GM21717 (cell line): ENCODE results near the gene ARHGAP15.
A peak's percentile ranks its signal among the peaks of the same experiment; 100 is the strongest.

Source experiments
- ATAC-seq: cut with Tn5 transposase; IDR thresholded peaks from one replicate; pipeline ENCODE4 v1.9.1; 2021; ENCODE audit warnings: mild to moderate bottlenecking, moderate library complexity; ENCODE audit not compliant: unreplicated experiment

The ARHGAP15 gene

GRCh38 chr2:143476336-143477087 lies 347.3 kb downstream of the ARHGAP15 start:
- ATAC-seq: no peak

GRCh38 chr2:143477714-143478443 lies 348.7 kb downstream of the ARHGAP15 start:
- ATAC-seq: peak; percentile 59

DNA sequence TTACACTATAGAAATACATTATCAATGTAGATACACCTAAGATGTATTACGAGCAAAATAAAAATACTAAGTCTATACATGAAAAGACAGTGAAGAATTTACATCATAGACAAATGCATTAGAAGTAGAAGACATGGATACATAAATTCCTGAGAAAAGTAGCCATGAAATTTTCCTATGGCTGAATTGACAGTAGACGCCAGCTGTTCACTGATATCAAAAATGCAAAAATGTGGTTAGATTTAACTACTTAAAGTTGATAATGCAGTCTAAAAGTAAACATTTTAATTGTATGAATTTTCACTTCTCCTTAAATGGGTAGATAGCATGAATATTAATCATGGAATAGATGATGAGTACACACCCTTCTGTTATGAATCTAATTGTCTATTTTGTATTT lies 350.9 kb downstream of the ARHGAP15 start:
- ATAC-seq: no peak

- ATAC-seq: no peak
These were observed 351.5 kb downstream of the ARHGAP15 start for GRCh38 chr2:143480601-143481236.

GRCh38 chr2:143481237-143481623 lies 352.0 kb downstream of the ARHGAP15 start:
- no peak for ATAC-seq

GRCh38 chr2:143481733-143482132 lies 352.5 kb downstream of the ARHGAP15 start:
- no peak for ATAC-seq

- no peak for ATAC-seq
These were observed 353.1 kb downstream of the ARHGAP15 start for GRCh38 chr2:143482316-143482715.

GRCh38 chr2:143482771-143483170 lies 353.6 kb downstream of the ARHGAP15 start:
- ATAC-seq: no peak

DNA sequence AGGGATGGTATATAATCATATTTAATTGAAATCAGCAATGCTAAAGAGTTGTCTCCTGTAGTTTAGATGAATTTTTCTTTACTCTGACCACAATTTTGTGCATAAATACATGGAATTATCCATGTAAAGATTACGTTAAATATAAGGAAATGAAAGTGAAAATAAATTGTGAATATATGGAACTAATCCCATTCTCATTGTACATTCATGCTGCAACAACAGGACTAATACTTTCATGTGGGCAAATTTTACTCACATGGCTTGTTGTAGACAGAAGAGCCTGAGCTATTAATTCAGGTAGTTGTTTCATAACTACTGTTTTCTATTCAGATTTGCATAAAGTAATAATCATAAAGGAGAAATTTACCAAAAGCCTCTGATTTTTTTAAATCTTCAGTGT lies 357.8 kb downstream of the ARHGAP15 start:
- ATAC-seq: no peak

DNA sequence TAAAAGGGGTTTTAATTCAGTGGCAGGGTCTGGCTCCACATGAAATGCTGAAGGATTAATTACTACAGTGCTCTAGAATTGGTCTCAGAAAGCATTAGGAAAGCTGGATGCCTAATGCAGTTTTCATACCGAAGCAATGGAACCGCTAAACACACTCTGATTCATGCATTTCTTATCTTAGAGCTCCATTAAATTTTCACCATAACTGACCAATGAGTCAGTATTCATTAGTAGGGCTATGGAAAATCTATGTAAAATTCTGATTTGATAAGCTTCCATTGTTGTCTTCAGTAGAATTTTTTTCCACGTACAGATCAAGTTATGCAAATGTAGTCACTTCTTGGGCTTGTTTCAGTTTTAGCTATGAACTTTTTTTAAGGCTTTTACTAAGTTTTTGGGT lies 359.9 kb downstream of the ARHGAP15 start:
- ATAC-seq: no peak

DNA sequence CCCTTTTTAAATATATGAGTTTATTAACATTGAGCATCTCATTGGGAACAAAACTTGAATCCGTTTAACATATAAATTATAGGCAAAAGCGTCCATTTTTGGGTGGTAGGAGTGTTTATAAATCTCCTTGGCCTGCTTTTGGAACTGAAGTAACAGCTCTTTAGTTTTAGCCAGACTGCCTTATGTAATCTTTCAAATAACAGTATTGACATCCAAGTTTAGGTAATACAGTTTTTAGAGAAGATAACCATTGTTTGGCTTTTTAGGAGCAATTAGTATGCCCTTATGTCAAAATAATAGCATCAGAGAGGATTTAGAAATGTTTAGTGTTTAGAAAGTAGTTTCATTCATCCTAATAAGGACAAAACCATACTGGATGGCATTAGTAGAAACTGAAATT lies 361.9 kb downstream of the ARHGAP15 start:
- ATAC-seq: no peak

DNA sequence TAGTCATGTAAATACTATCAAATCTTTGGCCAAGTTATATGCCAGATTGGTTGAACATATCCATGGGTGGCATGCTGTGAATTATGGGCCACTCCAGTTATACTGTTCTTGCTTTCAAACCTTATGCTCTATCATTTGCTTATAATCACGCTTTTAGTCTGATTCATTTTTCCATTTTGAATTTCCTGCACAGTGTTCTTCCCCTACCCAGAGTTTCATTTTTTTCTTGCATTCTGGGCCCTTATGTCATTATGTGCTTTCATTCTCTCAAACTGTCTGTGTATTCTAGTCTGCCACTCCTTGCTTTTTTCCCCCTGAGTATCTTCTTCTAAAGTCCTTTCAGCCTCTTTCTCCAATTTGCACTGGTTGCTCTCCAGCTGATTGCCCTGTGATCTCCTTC lies 364.1 kb downstream of the ARHGAP15 start:
- ATAC-seq: no peak

GRCh38 chr2:143497726-143498125 lies 368.5 kb downstream of the ARHGAP15 start:
- no peak for ATAC-seq

DNA sequence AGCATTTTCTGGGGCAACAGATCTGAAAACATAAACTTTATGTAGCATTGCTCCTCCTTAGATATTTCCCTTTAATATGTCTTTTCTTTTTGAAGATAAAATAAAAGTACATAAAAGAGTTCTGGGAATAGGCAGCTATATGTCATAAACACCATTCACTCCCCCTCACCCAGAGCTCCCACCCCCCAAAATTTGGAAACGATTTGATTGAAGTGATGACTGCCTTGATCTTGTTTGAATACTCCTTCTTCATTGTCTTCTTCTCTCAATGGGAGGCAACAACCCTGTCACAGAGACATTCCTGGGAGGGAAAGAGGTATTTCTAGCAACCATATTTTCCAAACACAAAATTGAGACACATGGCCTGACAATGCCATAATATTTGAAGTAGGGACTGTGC lies 369.3 kb downstream of the ARHGAP15 start:
- no peak for ATAC-seq

DNA sequence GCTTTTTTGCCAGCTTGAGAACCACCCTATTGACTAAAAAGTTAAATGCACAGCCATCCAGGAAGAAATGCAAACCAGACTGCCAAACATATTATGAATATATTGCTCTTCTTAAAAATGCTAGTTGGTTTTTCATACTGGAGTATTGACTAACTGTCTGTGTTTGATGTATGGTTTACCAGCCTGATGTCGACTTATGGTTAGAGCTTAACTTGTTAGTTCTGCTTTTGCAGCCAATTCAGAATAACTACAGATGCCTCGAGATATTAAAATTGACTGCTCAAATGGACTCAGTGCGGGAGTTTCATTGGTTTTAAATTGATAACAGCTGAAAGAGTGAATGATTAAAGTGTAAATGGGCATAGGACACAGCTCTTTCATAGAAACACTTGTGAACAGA lies 369.8 kb downstream of the ARHGAP15 start:
- no peak for ATAC-seq

- ATAC-seq: no peak
These were observed 372.0 kb downstream of the ARHGAP15 start for GRCh38 chr2:143501106-143501676.

DNA sequence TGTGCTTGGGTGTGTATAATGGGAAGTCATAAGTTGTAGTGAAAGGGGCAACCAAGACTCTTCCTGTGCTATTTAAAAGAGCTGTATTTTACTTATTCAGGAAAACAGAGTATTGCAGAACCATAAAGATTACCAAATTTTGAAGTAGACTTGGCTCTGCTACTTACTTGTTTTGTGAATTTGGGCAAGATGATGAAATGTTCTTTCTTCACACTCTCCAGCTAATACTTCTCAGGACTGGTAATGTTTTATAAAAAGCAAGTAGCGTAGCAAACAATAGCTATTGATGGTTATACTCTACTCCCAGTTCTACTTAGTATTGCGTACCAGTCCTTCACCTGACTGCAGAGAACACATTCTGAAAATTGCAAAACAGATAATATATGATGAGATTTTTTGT lies 374.1 kb downstream of the ARHGAP15 start:
- no peak for ATAC-seq

DNA sequence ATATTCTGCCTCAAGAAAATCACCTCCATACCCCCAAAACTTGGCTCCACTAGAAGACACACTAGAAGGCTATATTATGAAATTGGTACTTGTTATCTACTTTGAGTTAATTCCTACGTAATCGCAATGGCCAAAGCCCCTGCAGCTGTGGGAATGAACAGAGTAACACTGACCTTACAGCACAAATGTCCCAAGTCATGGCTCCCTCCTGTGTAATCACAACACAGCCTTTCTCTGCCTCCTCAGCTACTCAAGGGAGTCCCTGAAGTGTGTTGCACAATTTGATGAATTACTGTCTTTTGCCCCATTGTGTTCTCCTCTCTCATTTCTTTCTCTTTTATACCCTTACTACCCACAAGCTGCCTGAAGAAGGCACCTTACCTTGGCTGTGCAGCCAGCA lies 375.2 kb downstream of the ARHGAP15 start:
- no peak for ATAC-seq

DNA sequence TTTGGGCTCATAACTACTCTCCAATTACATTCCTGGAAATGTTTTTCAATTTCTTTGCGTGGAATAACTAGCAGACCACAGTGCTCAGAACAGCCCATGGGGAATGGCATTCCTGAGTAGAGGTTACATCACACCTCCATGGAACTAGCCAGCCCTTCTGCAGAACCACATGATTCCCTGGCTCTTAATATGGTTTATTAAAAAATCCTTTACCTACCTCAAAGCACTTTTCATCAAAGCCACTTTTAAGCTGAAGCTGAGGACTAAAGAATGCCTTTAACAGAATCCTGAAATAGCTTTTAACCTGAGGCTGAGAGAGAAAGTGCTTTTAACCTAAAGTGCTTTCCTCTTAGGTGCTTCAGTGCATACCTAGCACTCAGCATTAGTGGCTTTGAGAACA lies 376.3 kb downstream of the ARHGAP15 start:
- no peak for ATAC-seq

DNA sequence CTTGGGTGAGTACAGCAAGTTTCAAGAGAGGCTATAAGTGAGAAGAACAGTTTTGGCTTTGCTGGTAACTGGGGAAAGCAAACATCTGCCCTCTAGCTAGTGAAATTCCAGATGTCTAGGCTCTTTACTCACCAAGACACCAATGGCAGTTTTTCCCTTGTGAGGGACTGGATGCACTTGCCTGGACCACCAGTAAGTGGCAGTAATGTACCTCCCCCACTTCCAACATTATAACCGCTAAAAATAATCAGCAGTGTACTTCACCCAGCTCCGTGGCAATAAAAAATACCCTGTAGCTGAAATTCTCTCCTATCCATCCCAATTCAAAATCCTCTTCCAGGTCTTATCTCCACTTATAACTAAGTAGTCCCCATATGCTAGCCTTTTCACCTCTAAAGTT lies 383.9 kb downstream of the ARHGAP15 start:
- no peak for ATAC-seq

GRCh38 chr2:143514413-143514812 lies 385.2 kb downstream of the ARHGAP15 start:
- ATAC-seq: no peak

GRCh38 chr2:143515318-143515717 lies 386.1 kb downstream of the ARHGAP15 start:
- no peak for ATAC-seq
